NCI-H524 (cell line): Measurements from ENCODE around the gene PAPPA2.
"Not testable (repeated sequence)": the region's sequence is repeated elsewhere in the genome, so short reads cannot be mapped to it uniquely, and the experiment has no call there.

Experiments used
- DNase-seq, 2 experiments: peaks; one replicate each; lab custom pipeline; 2025; lab: John Stamatoyannopoulos, UW

The PAPPA2 gene

GRCh38 chr1:176603696-176604095 lies 140.7 kb downstream of the PAPPA2 start:
- peak in 1 of 2 experiments; percentile 16 for DNase-seq

GRCh38 chr1:176604461-176604860 lies 141.5 kb downstream of the PAPPA2 start:
- no peak for DNase-seq

GRCh38 chr1:176605176-176605575 lies 142.2 kb downstream of the PAPPA2 start:
- DNase-seq = no peak

GRCh38 chr1:176609556-176610408 lies 146.8 kb downstream of the PAPPA2 start:
- no peak for DNase-seq

- no peak for DNase-seq
These were observed 149.8 kb downstream of the PAPPA2 start for GRCh38 chr1:176612791-176613190.

- no peak for DNase-seq
These were observed 154.9 kb downstream of the PAPPA2 start for GRCh38 chr1:176617881-176618280.

- no peak for DNase-seq
These were observed 156.3 kb downstream of the PAPPA2 start for GRCh38 chr1:176619261-176619660.

GRCh38 chr1:176625365-176625764 lies 162.4 kb downstream of the PAPPA2 start:
- DNase-seq = no peak

GRCh38 chr1:176626572-176627061 lies 163.6 kb downstream of the PAPPA2 start:
- DNase-seq = peak in 1 of 2 experiments; percentile 15

GRCh38 chr1:176628775-176629174 lies 165.8 kb downstream of the PAPPA2 start:
- DNase-seq = peak; percentile 5 to 72

GRCh38 chr1:176634733-176635132 lies 171.8 kb downstream of the PAPPA2 start:
- DNase-seq = not testable (repeated sequence)

GRCh38 chr1:176638713-176639526 lies 175.9 kb downstream of the PAPPA2 start:
- DNase-seq = no peak

GRCh38 chr1:176643536-176643935 lies 180.6 kb downstream of the PAPPA2 start:
- DNase-seq = no peak

GRCh38 chr1:176648556-176648955 lies 185.6 kb downstream of the PAPPA2 start:
- DNase-seq = no peak

- no peak for DNase-seq
These were observed 193.5 kb downstream of the PAPPA2 start for GRCh38 chr1:176656257-176656995.

- DNase-seq = no peak
These were observed 206.8 kb downstream of the PAPPA2 start for GRCh38 chr1:176669782-176670181.

- DNase-seq = no peak
These were observed 207.9 kb downstream of the PAPPA2 start for GRCh38 chr1:176670853-176671252.

GRCh38 chr1:176682830-176683535 lies 220.0 kb downstream of the PAPPA2 start:
- DNase-seq = peak in 1 of 2 experiments; percentile 26

- peak; percentile 82 to 93 for DNase-seq
These were observed 228.6 kb downstream of the PAPPA2 start for GRCh38 chr1:176691251-176692228.

GRCh38 chr1:176692431-176692830 lies 229.5 kb downstream of the PAPPA2 start:
- peak; percentile 93 to 99 for DNase-seq
